Right renal cortex interstitium (tissue), 3 donors: Measurements from ENCODE around the gene ADAMTS7. TPM values are rescaled to one million over a fixed set of nuclear protein-coding genes. Genes with fewer than 3 reads are reported as not detected.
A peak's percentile ranks its signal among the peaks of the same experiment; 100 is the strongest.
"Not testable (repeated sequence)": the region's sequence is repeated elsewhere in the genome, so short reads cannot be mapped to it uniquely, and the experiment has no call there.

Source experiments
- DNase-seq, 3 donors: peaks; one replicate each; pipeline ENCODE4 v3.0.0-alpha.2; 2013; ENCODE audit warnings: low read depth in 3 of 3, low spot score in 2 of 3
- polyA plus RNA-seq, 3 donors: library from polyadenylated mRNA; unstranded; fragments of 120-200 nt; gene quantifications; one replicate each; pipeline ENCODE4 v1.2.1, GENCODE V29; 2013; ENCODE audit not compliant: insufficient read length in 3 of 3

The ADAMTS7 gene
- polyA plus RNA-seq, 3 donors = 17.8 to 18.8 (median 18.7) TPM

DNA sequence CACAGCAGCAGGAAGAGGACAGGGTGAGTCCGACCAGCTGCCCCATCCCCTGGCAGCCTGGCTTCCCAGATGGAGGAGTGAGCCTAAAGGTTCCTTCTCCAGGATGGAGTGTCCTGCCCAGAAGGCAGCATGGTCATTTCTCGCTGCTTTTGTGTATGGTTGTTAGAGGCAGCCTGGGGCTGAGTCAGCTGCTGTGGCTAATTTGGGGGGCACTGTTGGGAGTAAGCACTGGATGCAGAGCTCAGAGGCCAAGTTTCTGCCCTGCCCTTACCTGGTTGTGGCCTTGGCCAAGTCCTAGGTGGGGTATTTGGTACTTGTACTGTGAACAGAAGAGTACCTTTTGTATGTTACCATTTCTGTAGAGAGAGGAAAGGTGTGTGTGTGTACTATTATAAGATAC, 78.6 kb downstream of the ADAMTS7 start:
- no peak for DNase-seq

DNA sequence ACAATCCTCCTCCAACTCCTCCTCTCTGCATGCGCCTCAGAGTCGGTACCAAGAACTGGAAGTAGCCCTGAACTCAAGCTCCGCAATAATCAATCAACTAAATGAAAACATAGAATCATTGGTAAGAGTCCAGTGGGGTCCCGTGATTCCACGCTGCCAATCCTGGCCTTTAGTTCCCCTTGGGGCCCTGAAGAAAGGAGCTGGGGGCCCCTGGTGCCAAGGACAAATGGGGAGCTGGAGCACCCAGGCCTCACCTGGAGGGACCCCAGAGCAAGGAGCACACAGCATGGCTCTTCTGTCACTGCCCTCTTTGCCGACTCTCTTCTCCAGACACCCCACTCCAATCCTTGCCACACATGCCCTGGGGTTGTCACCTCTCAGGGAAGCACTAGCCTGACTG, 80.3 kb downstream of the ADAMTS7 start:
- no peak for DNase-seq

DNA sequence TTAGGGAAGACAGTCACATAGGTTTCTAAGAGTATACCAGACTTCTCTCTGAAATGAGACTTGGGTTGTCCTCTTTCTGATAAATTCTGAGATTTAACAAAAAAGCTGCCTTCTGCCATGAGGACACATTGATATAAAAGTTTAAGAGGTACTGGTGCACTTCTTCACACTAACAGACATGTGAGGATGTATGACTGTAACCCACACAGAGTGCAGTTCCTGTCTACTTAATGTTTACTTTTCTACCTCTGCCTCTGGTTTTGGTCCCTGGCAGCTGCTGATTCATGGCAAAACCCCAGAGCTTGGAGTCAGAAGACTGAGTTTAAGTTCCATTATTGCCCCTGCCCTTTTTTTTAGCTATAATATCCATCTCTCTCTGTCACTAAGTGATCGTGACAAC, 82.8 kb downstream of the ADAMTS7 start:
- not testable (repeated sequence) for DNase-seq

DNA sequence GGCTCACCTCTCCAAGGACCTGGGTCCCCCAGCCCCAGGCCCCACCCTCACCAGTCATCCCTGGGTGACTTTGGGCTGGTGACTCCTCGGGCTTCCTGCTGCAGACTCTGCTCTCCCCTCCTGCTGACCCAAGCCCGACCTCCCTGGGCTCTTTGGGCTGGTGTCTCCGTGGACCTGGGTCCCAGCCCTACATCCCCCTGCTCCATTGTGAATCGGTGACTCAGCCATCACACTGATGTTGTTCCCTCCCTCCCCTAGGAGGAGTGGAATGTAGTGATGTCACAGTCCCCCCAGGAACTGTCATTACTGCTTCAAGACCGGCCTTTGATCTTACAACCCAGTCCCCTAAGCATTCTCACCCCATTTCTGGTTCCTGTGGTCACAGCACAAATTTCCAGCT, 83.7 kb downstream of the ADAMTS7 start:
- no peak for DNase-seq

DNA sequence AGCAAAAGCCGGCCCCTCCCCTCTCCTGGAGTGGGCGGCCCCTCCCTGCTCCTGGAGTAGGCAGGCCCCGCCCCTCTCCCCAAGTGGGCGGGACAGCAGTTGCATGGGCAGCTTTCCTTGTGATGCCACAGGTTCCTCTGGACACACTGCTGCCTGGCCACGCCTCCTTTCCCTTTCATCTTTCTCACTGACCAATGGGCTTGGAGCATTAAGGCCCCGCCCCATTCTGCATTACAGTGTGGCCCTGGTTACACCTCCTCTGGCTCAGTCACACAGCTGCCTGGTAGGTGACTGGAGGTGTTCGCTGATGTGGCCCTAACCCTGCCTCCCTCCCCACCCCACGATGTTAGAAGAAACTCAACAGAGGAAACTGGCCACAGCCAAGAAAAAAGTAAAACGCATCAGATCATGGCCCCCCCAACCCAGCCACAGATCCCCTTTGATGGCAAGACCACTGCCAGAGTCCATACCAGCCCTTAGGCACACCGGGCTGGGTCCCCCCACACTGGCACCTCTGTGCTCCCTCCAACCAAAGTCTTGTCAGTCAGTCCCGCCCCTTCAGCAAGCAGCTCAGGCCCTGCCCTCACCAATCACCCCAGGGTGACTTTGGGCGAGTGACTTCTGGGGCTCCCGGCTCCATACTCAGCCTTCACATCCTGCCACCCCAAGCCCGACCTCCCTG, 84.3 kb downstream of the ADAMTS7 start:
- DNase-seq = no peak

DNA sequence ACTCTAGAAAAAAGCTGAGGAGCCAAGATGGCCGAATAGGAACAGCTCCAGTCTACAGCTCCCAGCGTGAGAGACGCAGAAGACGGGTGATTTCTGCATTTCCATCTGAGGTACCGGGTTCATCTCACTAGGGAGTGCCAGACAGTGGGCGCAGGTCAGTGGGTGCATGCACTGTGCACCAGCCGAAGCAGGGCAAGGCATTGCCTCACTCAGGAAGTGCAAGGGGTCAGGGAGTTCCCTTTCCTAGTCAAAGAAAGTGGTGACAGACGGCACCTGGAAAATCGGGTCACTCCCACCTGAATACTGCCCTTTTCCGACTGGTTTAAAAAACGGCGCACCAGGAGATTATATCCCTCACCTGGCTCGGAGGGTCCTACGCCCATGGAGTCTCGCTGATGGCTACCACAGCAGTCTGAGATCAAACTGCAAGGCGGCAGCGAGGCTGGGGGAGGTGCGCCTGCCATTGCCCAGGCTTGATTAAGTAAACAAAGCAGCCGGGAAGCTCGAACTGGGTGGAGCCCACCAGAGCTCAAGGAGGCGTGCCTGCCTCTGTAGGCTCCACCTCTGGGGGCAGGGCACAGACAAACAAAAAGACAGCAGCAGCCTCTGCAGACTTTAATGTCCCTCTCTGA, 91.3 kb downstream of the ADAMTS7 start:
- DNase-seq = not testable (repeated sequence)

DNA sequence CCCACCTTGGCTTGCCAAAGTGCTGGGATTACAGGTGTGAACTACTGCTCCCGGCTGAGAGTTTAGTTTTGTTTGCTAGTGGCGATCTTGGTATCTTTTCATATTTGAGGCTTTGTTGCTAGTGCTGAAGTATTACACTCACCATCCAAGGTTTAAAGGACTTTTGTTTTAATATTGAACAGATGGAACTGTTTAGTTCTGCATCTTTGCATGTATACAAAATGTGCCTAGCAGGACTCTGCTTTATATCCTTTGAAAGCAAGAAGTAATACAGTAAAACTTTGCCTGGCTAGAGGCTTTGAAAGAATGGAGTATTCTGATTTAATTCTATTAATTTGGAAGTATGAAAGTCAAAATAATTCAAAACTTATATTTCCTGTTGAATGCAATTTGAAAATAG, 92.4 kb downstream of the ADAMTS7 start:
- DNase-seq = no peak

DNA sequence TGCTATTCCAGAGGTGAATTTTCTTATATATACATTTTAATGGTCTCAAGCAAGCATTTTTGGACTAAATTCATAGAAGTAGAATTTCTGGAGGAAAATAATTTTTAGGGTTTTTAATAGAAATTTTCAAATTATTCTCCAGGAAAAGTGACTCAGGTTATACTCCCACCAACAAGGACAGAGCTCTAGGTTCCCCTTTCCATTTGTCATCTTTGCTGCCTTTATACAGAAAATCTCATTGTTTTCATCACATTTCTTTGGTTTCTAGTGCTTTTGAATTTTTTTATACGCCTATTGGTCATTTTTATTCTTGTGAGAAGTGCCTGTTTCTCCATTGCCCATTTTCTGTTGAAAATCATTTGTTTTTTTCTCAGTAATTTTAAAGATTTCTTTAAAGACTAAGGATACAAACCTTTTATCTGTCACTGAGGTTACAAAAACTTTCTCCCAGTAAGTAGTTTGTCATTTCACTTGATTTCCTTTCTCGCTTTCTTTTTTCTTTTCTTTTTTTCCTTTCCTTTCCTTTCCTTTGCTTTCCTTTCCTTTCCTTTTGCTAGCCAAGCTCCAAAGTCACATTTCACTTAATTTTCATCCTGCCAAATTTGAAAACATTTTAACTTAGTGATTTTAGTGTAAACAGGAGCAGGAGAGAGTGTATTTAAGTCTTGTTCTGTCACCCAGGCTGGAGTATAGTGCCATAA, 93.2 kb downstream of the ADAMTS7 start:
- DNase-seq = no peak

DNA sequence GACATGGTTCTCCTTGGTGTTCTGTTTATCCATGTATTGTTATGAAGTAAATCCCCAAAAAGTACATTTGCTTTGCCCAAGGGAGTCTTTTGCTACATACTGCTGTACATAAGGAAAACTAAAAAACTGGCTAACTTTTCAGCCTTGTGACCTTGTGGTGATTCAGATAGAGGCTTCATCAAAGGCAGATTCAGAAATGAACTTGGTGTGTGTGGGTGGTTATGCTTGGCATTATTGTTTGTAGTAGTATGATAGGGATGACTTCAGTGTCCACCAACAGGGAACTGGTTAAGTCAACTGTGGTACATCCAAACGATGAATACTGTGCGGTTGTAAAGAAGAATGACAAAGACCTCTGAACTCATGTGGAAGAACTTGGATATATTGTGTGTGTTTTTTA, 94.6 kb downstream of the ADAMTS7 start:
- no peak for DNase-seq

DNA sequence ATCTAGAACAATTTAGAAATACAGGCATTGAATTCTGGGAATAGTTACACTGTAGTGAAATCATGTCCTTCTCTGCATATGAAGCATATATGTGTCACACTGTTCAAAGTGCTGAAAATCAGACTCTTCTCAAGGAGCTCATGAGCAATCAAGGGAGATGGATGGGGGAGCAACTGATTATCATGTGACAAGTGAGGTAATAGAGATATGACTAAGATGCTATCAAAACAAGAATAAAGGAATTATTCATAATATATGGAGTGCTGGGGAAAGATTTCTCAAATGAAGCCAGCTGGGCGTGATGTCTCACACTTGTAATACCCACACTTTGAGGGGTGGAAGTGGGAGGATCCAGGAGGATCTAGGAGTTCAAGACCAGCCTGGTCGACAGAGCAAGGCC, 95.3 kb downstream of the ADAMTS7 start:
- no peak for DNase-seq

DNA sequence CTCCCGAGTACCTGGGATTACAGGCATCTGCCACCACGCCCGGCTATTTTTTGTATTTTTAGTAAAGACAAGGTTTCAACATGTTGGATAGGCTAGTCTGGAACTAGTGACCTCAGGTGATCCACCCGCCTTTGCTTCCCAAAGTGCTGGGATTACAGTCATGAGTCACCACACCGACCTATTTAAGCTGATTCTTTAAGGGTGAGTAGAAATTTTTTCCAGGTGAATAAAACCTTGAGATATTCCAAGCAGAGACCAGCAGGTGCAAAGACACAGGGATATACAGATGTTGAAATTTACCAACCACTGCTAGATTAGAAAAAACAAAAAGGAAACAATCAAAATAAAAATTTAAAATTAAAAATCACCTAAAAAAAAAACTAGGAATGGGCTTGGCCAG, 95.8 kb downstream of the ADAMTS7 start:
- DNase-seq = no peak

DNA sequence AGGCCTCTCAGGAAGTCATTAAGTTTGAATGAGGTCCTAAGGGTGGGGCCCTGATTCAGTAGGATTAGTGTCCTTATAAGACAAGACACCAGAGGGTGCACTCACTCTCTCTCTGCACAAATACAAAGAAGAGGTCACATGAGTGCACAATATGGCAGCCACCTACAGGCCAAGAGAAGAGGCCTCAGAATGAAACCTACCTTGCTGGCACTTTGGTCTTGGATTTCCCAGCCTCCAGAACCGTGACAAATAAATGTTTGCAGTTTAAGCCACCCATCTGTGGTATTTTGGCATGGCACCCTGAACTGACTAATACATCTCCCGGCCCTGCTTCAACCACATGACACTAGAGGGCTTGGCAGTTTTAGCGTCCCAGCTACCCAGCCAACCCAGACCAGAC, 96.4 kb downstream of the ADAMTS7 start:
- no peak for DNase-seq

DNA sequence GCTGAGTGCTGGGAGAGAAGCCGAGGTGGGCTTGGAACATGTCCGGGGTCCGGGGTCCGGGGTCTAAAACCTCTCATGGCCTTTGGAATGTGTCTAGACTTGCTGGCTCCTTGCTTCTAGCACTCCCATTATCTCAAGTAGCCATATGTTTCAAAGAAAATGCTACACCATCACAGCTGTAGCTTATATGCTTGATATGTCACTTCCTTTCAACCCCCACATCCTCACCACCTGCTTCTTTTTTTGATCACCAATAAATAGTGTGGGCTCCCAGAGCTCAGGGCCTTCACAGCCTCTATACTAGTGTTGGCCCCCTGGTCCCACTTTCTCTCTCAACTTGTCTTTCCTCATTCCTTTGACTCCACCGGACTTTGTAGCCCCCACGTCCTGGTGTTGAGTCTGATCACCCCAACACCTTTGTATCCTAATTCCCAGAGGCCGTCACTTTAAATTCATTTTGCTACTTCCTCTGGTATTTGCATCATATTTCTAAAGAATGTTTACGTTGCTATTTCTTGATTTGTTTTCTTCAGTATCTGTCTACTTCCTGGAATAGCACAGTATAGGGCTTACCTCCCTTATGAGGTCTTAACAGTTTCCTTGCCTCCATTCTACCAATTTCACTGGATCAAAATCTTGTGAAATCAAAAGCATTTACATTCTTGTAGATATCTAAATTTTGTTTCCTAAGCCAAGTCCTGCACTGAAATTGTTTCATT, 98.3 kb downstream of the ADAMTS7 start:
- no peak for DNase-seq

DNA sequence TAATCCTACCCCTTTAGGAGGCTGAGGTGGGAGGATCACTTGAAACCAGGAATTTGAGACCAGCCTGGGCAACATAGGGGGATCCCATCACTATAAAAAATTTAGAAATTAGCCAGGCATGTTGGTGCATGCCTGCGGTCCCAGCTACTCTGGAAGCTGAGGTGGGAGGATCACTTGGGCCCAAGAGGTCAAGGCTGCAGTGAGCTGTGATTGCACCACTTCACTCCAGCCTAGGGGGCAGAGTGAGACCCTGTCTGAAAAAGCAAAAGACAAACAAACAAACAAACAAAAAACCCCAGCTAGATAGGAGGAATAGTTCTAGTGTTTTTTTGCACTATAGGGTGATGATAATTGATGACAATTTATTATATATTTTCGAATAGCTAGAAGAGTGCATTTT, 99.6 kb downstream of the ADAMTS7 start:
- DNase-seq = no peak

DNA sequence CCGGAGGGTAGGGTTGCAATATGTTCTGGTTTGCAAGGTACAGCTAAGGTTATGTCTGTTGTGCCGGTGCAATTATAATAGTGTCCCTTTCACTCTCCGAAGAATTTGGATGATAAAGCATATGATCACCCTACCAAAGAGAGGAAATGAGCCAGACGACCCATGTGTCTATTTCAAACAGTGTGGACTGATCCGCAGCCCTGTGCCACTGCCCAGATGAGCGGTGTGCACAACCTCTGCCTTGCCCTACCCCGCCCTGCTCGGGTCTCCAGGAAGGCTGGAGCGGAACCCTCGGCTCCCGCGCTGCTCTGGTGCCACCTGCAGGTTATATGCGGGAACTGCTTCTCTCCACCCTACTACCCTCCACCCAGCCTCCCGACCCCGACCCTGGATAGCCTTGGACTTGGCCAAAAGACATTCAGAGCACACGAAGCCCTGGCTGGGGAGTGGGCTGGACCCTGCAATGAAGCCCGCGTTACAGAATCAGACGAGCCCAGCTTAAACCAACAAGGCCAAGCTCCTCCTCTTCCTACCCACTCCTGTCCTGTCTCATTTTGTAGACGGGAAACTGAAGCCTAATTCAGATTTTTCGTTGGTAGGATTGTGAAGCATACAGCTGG, 101.9 kb downstream of the ADAMTS7 start:
- DNase-seq = peak in 2 of 3 donors; percentile 44 to 50

Other genes with a start within 250 kb of the ADAMTS7 start
- 10 to 100 TPM in 2 of 3 donors, 1 to 10 TPM in 1; 6.3 to 10.2 (median 10.0) TPM for gene CHRNA5, start 245.9 kb downstream of the ADAMTS7 start, polyA plus RNA-seq
- 1 to 10 TPM in 2 of 3 donors, under 1 TPM in 1; 0.76 to 1.3 (median 1.1) TPM for gene CHRNA3, start 190.5 kb downstream of the ADAMTS7 start, polyA plus RNA-seq
- 1 to 10 TPM; 2.9 to 3.6 (median 3.1) TPM for gene CHRNB4, start 170.3 kb downstream of the ADAMTS7 start, polyA plus RNA-seq
- gene MORF4L1, start 61.4 kb upstream of the ADAMTS7 start, polyA plus RNA-seq = 100 to 1,000 TPM; 791 to 885 (median 842) TPM
- 100 to 1,000 TPM; 175 to 197 (median 194) TPM for gene CTSH, start 133.6 kb upstream of the ADAMTS7 start, polyA plus RNA-seq